Astrocyte of the spinal cord (primary cell): Measurements from ENCODE around the gene PSME3IP1.

ENCODE experiments used
- DNase-seq: peaks from one replicate; pipeline ENCODE4 v3.0.0; 2011; ENCODE audit warnings: low read depth, low spot score
- H3K4me3 ChIP-seq: 2 replicates; pipeline ENCODE4 v1.5.1; 2011; ENCODE audit warnings: low read depth, mild to moderate bottlenecking, low read length, moderate library complexity
- CTCF ChIP-seq: IDR thresholded peaks from 2 replicates; pipeline ENCODE4 v1.5.1; 2012; ENCODE audit warnings: low read depth, mild to moderate bottlenecking, low read length, inconsistent platforms
- in situ Hi-C: cut with HindIII; loops from 2 replicates; pipeline ENCODE4 v1.10.0; 2017; ENCODE audit warnings: low sequenced_read_pairs

PSME3IP1 gene

GRCh38 chr16:57127836-57128235 is 58.0 kb downstream of the PSME3IP1 start:
- in situ Hi-C loops = no loop called here
- TF ChIP-seq CTCF = no peak
- H3K4me3 ChIP-seq = no peak overlapping the region
- DNase-seq = no peak

- no peak overlapping the region for H3K4me3 ChIP-seq
- no peak for TF ChIP-seq CTCF
- in situ Hi-C loops = no loop called here
- DNase-seq = no peak
These were observed 58.6 kb downstream of the PSME3IP1 start for GRCh38 chr16:57127037-57127763.

GRCh38 chr16:57126411-57126810 is 59.4 kb downstream of the PSME3IP1 start:
- TF ChIP-seq CTCF = no peak
- H3K4me3 ChIP-seq = no peak overlapping the region
- in situ Hi-C loops = no loop called here
- DNase-seq = no peak

GRCh38 chr16:57125969-57126368 is 59.9 kb downstream of the PSME3IP1 start:
- no peak for DNase-seq

GRCh38 chr16:57125376-57125775 is 60.5 kb downstream of the PSME3IP1 start:
- in situ Hi-C loops = no loop called here
- no peak for TF ChIP-seq CTCF
- no peak overlapping the region for H3K4me3 ChIP-seq
- DNase-seq = no peak

More at GRCh38 chr16:57125969-57126368, 59.9 kb downstream of the PSME3IP1 start:
- H3K4me3 ChIP-seq = no peak overlapping the region
- no peak for TF ChIP-seq CTCF
- in situ Hi-C loops = no loop called here

GRCh38 chr16:57123974-57124674 is 61.7 kb downstream of the PSME3IP1 start:
- H3K4me3 ChIP-seq = no peak overlapping the region
- in situ Hi-C loops = no loop called here
- TF ChIP-seq CTCF = no peak
- no peak for DNase-seq
